ENCODE results near the gene GPC3.

DNA sequence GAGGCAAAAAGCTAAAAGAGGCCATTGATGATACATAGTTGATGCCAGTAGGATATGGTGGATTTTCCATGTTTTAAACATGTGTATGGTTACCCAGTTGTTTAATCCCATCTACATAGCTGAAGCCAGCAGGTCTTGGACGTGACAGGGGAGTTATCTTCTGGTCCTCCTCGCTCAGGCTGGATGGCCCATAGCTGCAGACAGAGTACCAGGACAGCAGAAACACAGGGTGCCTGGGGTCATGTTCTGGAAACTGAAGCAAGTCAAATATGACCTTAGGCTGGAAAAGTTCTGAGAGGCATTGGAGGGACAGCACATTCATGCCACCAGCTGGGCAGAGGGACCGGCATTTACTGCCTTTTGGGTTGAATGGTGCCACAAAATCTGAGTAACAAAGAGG, 452.1 kb downstream of the GPC3 start:
- TF ChIP-seq, protein P1, sequence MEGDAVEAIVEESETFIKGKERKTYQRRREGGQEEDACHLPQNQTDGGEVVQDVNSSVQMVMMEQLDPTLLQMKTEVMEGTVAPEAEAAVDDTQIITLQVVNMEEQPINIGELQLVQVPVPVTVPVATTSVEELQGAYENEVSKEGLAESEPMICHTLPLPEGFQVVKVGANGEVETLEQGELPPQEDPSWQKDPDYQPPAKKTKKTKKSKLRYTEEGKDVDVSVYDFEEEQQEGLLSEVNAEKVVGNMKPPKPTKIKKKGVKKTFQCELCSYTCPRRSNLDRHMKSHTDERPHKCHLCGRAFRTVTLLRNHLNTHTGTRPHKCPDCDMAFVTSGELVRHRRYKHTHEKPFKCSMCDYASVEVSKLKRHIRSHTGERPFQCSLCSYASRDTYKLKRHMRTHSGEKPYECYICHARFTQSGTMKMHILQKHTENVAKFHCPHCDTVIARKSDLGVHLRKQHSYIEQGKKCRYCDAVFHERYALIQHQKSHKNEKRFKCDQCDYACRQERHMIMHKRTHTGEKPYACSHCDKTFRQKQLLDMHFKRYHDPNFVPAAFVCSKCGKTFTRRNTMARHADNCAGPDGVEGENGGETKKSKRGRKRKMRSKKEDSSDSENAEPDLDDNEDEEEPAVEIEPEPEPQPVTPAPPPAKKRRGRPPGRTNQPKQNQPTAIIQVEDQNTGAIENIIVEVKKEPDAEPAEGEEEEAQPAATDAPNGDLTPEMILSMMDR (tag by site-specific recombination; IDR thresholded peaks at IDR 0.05), result no peak
- no peak for TF ChIP-seq ZBTB7A (tag by site-specific recombination; IDR thresholded peaks at IDR 0.05; ENCODE audit: low read depth)
- no peak for TF ChIP-seq GLIS2 (tag by site-specific recombination; IDR thresholded peaks at IDR 0.05)
- TF ChIP-seq ZNF121 (tag by site-specific recombination; IDR thresholded peaks at IDR 0.05), result no peak

All from HEK293 (cell line).